ENCODE measurements around the gene INHBB.

- TF ChIP-seq CTCF (IDR thresholded peaks at IDR 0.05), result no peak
- TF ChIP-seq POLR2A (IDR thresholded peaks at IDR 0.05), result no peak
- no peak for TF ChIP-seq POLR2AphosphoS5 (IDR thresholded peaks at IDR 0.05)
Observed at GRCh38 chr2:120315367-120316033, 30.4 kb upstream of the INHBB start.

All from stomach (tissue), 4 donors.